Daoy (cell line): ENCODE results near the gene WDR59. TPM values are rescaled to one million over a fixed set of nuclear protein-coding genes. Genes with fewer than 3 reads are reported as not detected.

Source experiments
- DNase-seq: peaks from one replicate; pipeline ENCODE4 v3.0.0-alpha.2; 2015; ENCODE audit warnings: low read depth
- total RNA-seq: library from RNA; depleted of rRNA; stranded (reverse); fragments of >200 nt; shearing (Covaris generic); gene quantifications from 2 replicates; pipeline ENCODE4 v1.2.3, GENCODE V29; 2014

WDR59 gene
- total RNA-seq, 1 experiment from 2014 or later: 9.4 TPM

GRCh38 chr16:74902161-74902560, 82.8 kb downstream of the WDR59 start:
- DNase-seq: no peak

DNA sequence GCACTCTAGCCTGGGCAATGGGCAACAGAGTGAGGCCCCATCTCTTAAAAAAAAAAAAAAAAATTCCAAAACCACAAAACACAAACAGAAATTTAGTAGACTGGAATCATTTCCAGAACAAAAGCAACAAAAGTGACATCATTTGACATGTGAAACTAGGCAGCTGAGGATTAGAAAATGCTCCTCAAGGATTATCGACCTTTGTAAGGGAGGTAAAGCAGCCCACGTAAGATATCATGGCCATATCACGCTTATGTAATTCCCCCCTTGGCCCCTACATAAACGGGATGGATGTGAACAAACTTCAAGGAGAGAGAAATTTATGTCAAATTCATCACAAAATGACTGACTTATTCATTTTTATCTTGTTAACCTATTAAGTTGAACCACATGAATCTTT, 83.3 kb downstream of the WDR59 start:
- DNase-seq: no peak

- DNase-seq: no peak
Observed at GRCh38 chr16:74899816-74900215, 85.1 kb downstream of the WDR59 start.

GRCh38 chr16:74898659-74899058, 86.3 kb downstream of the WDR59 start:
- no peak for DNase-seq

DNA sequence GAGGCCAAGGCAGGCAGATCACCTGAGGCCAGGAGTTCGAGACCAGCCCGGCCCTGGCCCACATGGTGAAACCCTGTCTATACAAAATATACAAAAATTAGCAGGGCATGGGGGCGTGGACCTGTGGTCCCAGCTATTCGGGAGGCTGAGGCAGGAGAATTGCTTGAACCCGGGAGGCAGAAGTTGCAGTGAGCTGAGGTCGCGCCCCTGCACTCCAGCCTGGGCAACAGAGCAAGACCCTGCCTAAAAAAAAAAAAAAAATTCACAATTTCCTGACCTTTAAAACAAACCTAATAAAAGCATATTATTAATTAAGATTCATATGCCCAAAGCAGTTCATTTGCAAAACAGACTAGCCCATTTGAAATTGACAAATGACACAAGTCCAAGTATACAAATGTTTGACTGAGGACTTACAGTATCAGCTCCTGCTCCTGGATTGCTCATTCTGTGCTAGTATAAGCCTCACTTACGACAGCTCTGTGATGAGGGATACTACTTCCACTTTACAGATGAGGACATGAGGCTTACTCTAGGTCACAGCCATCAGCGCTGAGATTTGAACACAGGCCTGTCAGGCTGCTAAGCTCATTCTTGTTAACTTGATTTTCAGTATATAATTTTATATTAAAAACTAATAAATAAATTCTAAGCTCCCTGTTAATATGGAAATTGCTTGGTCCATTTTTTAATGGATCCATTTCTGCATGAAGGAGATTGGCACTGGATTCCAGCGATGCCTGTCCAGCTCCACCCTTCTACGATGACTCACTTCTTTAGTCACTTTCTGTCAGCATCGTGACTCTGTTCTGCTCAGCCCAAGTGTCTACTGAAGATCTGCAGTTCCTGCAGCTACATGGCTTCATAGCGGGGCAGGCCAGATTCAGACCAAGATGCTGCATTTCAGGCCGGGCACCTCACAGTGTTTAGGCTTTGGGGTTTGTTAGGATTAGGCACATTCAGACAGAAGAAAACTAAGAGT, 88.2 kb downstream of the WDR59 start:
- peak; percentile 54 for DNase-seq

DNA sequence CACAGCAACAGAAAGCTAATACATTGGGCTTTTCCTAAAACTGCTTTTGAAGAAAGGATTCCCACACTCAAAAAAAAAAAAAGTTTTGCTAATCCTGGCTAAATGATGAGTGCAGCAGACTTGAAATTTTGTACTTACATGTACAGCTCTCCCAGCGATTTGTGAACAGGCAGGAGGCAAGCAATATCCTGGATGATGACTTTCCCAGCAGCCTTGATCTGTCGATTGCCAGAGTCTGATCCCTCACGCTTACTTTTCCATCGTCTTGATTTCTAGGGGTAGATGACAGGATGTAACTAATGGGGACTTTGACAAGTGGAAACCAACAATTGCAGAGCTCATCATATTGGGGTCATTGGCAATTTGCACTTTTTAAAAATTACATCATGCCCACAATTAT, 91.4 kb downstream of the WDR59 start:
- DNase-seq: no peak

DNA sequence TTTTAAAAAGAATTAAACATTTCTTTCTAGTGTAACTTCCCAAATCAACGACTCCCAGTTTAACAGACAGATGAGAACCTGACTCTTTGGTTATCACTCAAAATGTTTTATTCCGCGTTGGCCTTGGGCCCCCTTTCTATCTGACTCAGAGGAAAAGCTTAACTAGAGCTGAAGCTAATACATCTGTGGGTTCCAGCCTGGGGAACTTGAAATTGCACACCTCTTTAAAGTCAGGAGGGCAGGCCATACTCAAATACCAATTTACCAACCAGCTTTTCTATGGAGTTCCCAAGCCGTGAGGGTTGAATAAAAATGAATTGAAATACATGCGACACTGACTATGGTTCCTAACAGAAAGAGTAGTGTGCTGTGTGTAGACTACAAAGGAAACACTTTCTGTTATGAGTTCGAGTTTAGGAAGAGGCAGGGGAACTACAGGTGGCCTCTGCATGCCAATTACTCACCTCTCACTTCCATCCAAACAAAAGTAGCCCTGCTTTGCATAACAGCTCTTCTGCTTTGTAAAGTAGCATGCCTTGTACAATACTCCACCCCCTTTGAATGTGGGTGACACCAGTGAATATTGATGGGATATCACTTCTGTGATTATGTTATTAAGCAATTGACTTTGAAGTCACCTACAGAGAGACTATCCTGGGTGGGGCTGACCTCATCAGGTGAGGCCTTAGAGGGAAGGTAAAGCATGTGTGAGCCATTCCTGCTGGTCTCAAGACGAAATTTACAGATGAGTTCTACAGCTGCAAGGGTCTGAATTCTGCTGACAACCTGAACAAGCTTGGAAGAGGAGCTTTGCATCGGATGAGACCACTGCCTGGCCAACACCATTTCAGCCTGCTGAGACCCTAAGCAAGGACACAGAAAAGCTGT, 92.1 kb downstream of the WDR59 start:
- no peak for DNase-seq

DNA sequence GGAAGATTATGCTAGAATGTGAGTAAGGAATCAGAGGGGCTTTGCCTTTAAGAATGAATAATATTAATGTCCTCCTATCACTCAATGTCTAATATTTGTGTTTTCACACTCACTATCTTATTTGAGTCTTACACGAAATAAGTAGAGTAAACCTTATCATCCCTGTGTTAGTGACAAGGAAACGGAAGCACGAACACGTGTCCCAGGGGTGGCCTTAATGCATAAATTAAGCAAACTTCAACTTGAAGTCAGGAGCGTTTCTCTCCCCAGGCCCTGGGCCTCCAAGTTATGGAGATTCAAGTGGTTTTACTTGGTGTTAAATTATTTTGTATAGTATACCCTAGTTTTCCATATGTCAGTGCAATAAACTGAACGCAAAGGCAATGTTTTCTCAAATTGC, 96.0 kb downstream of the WDR59 start:
- DNase-seq: no peak

DNA sequence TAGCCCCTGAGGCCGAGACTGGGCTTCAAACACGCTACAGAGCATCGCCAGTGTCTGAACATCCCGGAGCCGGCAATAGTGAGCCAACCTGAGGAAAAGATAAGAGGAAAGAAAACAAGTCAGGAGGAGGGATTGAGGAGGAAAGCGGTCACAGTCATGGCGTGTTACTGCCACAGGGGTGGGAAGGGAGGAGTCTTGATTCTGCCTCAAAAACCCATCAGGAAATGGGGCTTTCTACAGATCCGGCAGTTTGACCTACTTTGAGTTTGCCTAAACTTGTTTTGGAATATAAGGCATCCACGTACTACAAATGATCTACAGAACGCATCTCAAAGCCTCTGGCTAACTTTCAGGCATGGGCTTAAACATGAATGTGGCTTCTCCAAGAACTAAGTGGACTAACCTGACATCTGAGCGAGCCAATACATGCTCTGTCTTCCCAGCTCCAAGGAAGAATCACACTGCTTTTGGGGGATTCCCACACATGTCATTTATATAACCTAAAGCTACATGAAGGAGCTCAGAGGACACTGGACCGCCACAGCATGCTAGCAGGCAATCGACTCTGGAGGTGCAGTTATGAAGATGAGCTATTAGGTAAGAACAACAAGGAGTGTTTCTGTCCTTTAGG, 96.6 kb downstream of the WDR59 start:
- DNase-seq: no peak

DNA sequence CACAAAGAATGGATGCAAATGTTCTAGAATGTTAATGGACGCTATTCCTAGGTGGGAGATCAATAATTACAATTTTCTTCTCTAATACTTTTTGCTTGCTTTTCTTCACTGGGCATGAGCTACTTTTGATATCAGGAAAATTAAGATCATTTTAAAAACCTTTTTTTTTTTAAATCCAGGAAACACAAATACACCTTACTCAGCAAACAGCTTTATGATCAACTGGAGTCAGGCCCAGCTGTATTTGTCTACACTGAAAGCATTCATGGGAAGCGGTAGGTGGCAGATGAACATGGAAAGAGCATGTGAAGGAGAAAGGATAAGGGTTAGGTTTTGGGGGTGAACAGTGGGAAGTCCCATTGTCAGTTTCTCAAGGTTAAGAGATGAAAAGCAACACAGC, 97.8 kb downstream of the WDR59 start:
- no peak for DNase-seq

DNA sequence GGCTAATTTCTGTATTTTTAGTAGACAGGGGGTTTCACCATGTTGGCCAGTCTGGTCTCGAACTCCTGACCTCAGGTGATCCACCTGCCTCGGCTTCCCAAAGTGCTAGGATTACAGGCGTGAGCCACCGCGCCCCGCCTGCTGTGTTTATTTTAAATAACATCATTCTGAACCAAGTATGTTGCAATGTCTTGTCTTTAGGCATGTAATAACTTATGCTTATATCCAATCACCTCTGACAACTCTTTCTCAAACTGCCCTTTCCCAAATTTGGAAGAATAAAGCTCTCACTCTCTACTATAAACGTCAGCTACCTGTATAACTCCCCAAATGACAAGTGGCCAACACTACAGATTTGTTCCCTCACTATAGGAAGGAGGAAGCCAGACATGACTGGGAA, 107.2 kb downstream of the WDR59 start:
- no peak for DNase-seq

DNA sequence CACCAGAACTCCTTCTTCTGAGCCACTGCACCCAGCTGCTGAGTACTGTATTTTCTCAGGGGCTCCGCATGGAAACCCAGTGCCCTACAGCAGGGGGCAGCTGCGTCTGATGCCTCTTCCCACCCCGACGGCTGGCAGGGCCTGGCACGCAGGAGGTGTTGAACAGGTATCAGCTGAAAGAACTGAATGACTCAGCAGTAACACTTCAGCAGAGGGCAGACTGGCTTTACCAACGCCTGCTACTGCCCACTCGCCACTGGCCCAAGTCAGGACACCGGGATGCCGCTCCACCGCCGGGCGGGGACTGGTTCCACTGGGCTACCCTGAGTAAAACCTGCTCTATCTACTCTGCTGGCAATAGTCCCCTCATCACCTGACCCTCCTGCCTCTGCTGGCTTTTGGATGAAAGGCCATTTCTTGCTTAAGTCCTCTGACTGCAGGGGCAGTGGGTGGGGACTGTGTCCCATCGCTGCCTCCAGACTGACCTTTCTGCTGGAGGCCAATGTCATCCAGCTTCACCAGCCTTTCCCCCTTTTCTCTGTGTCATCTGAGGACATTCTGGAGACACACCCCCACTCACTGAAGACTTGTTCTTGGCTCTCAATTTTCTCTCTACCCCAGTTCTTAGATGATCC, 109.9 kb downstream of the WDR59 start:
- no peak for DNase-seq

DNA sequence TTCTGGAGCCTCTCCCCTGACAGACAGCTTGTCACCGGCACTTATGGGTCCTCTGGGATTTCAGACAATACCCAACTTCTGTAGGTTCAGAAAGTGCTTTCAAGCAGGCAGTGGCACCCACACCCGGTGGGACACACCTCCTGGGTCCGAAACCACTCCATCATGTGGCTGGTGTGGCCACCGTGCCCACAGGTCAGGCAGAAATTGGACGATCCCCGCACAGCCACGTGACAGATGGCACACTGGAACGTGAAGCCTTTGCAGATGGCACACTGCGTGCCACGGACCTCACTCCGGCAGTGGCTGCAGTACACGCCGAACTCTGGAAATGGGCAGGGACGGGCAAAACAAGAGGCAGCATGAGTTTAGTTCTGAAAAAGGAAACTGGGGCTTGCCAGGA, 110.8 kb downstream of the WDR59 start:
- DNase-seq: no peak

- no peak for DNase-seq
Observed at GRCh38 chr16:74872302-74872701, 112.6 kb downstream of the WDR59 start.

DNA sequence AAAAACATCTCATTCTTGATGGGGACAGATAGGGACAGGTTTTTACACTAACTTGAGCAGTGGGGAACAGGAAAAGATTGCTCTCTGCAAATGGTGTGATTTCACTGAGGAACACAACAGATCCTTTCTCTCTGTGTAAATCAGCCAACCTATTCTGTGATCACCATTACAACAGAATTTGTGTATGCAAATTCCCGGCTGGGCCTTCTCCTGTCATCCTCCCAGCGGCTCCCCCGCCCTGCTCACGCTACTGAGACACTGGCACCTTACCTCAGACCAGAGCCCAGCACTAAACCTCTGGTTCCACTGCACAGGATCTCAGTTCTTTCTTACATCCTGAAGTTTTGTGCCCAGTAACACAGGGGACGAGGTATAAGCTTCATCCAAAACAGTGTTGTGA, 113.3 kb downstream of the WDR59 start:
- DNase-seq: no peak

DNA sequence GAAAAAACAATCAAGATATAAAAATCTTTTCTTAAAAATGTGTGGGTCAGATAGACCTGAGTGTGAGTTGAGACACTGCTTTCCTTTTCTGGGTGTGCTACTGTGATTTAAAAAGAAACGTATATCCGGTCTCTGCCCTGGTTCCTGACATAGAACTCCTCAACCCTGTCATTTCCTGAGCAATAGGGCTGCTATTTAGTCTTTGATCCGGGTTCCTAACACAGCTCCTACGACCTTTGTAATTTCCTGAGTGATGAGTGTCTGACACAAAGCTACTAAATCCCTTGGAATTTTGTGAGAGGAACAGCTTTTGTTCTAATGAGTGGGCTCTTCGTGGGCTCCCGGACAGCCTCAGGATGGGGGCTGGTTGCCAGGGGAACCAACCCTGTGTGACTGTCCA, 116.4 kb downstream of the WDR59 start:
- DNase-seq: peak; percentile 21

GRCh38 chr16:74868035-74868434, 116.9 kb downstream of the WDR59 start:
- no peak for DNase-seq

DNA sequence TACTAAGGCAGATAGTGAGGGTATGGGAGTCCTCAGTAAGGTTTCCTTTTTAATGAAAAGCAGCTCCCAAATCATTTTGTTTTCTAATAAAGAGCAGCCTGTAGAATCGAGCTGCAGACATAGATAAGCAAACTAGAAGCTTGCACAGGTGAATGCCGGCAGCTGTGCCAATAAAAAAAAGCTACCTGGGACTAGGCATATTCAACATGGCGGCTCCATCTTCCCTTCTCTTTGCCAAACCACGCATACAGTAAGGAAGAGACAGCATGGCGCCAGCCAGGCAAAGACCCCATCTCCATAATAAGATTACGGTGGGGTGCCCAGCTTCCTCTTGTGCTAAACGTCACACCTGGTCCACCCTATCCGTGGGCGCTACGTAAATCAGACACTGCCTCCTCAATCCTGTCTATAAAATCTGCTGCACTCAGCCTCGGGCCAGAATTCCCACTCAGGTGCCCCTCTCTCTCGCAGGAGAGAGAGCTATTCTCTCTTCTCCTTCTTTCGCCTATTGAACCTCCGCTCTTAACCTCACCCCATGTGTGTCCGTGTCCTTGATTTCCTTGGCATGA, 117.6 kb downstream of the WDR59 start:
- no peak for DNase-seq

DNA sequence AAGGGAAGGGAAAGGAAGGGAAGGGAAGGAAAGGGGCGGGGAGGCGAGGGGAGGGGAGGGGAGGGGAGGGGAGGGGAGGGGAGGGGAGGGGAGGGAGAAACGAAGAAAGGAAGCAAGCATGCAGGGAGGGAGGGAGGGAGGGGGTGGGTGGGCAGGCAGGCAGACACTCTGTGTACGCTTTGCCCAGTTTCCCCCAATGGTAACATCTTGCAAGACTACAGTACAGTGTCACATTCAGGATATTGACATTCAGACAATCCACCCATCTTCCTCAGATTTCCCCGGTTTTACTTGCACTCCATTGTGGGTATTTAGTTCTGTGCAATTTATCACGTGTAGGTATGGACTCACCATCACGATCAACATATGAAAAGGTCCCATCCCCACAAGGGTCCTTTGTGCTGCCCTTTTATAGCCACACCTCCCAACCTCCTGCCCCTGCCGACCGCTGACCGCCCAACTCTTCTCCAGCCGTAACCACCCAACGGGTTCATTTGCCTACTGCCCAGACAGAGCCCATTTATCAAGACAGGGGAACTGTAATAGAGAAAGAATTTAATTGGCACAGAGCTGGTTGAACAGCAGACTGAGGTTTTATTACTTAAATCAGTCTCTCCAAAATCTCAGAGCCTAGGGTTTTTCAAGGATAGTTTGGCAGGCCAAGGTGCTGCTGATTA, 118.9 kb downstream of the WDR59 start:
- DNase-seq: no peak

DNA sequence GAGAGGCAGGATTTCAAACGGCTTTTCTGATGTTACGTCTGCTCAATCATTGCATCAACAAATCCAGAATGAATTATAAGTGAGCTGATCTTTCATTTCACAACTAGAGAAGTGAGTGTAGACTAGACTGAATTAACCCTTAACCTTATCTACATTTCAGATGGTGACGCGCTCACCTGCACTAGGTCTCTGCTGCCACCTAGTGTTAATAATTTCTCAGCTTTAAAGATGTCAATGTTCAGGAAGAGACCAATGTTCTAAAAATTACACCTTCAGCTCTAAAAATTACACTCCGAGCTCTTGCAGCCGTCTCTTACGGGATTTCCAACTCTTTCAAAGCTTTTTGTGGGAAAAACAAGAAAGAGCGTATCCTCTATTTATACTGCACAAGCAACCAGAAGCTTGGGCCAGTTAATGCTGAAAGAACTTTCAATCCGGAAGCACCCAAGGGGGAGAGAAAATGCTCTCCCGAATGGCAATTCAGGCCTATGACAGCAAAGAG, 122.1 kb downstream of the WDR59 start:
- DNase-seq: peak; percentile 41

- DNase-seq: no peak
Observed at GRCh38 chr16:74852500-74852875, 132.4 kb downstream of the WDR59 start.
